HepG2 (cell line): ENCODE measurements around the gene TMOD2. TPM values are rescaled to one million over a fixed set of nuclear protein-coding genes. Genes with fewer than 3 reads are reported as not detected.

ENCODE experiments used
- ATAC-seq: fragments of 200-7000 bp; cut with Tn5 transposase; 3 replicates; pipeline ENCODE4 v1.9.1; 2020; ENCODE audit warnings: mild to moderate bottlenecking, moderate library complexity
- BruUV-seq: library from RNA; stranded (reverse); fragments of 400-500 nt; replicated peaks from 2 replicates; lab custom pipeline; 2021; lab: Mats Ljungman, UMichigan
- CTCF ChIA-PET: fragments of 300-600 bp; formaldehyde crosslinking; extraction: SDS; loops from one replicate; lab custom pipeline; 2021; ENCODE audit warnings: low total read pairs, inconsistent platforms, low intra/inter-chr PET ratio; lab: Yijun Ruan, JAX
- POLR2A ChIA-PET: fragments of 350-600 bp; sonication (Branson Sonifier 250); formaldehyde crosslinking; loops from one replicate; lab custom pipeline; 2020; ENCODE audit warnings: antibody characterized with exemption, inconsistent platforms; lab: Yijun Ruan, JAX
- DNase-seq: peaks from one replicate; pipeline ENCODE4 v3.0.0-alpha.2; 2015; ENCODE audit warnings: low spot score
- FAIRE-seq: peaks from 3 replicates; lab custom pipeline; 2011; peaks lifted over from hg19 to GRCh38; lab: Jason Lieb, UNC
- H2AFZ ChIP-seq: one replicate; pipeline ENCODE4 v1.6.1; 2011; ENCODE audit warnings: low read length, inconsistent platforms
- H3K27ac ChIP-seq: fragments of 300-600 bp; 3 replicates; pipeline ENCODE4 v1.8.0; 2011; ENCODE audit warnings: mixed run types, mild to moderate bottlenecking, mixed read lengths, low read length, inconsistent platforms; ENCODE audit not compliant: insufficient read depth; ENCODE audit errors: extremely low read length
- H3K27me3 ChIP-seq, 2 experiments: fragments of 200-600 bp in 1 of 2; 2 replicates in 1 of 2; 3 replicates in 1 of 2; pipeline versions ENCODE4 v1.6.0 to v1.8.0; 2011; ENCODE audit warnings: low read length in 2 of 2, mild to moderate bottlenecking in 2 of 2, moderate library complexity in 2 of 2, inconsistent platforms in 1 of 2; ENCODE audit not compliant: insufficient read depth in 2 of 2, control insufficient read depth in 1 of 2
- H3K36me3 ChIP-seq, 2 experiments: fragments of 200-600 bp in 1 of 2; replicated peaks in 1 of 2; 2 replicates in 1 of 2; 3 replicates in 1 of 2; pipeline versions ENCODE4 v1.5.1 to v1.8.0; 2011; ENCODE audit warnings: low read length in 2 of 2, inconsistent platforms in 1 of 2; ENCODE audit not compliant: insufficient read depth in 2 of 2, control insufficient read depth in 1 of 2
- H3K4me1 ChIP-seq: 2 replicates; pipeline ENCODE4 v1.5.1; 2012; ENCODE audit warnings: low read length, inconsistent platforms; ENCODE audit not compliant: insufficient read depth
- H3K4me2 ChIP-seq: 2 replicates; pipeline ENCODE4 v1.6.0; 2011; ENCODE audit warnings: low read depth, low read length, inconsistent platforms
- H3K4me3 ChIP-seq, 3 experiments: fragments of 200-600 bp in 1 of 3; sonication (generic), shearing (Covaris generic) in 1 of 3; replicated peaks in 1 of 3; 2 replicates each; pipeline ENCODE4 v1.5.1; 2011 to 2016; ENCODE audit warnings: low read length in 3 of 3, inconsistent platforms in 2 of 3, low read depth in 2 of 3, mild to moderate bottlenecking in 2 of 3, control low read depth in 1 of 3, mixed read lengths in 1 of 3; ENCODE audit not compliant: insufficient read depth in 1 of 3
- H3K79me2 ChIP-seq: one replicate; pipeline ENCODE4 v1.6.1; 2011; ENCODE audit warnings: low read length, inconsistent platforms; ENCODE audit not compliant: insufficient read depth
- H3K9ac ChIP-seq: 2 replicates; pipeline ENCODE4 v1.6.0; 2011; ENCODE audit warnings: mild to moderate bottlenecking, low read depth, low read length, inconsistent platforms; ENCODE audit not compliant: insufficient read depth
- H3K9me3 ChIP-seq: 2 replicates; pipeline ENCODE4 v1.5.1; 2012; ENCODE audit warnings: mild to moderate bottlenecking, low read length
- H4K20me1 ChIP-seq: 2 replicates; pipeline ENCODE4 v1.6.0; 2011; ENCODE audit warnings: inconsistent platforms, mild to moderate bottlenecking, low read length, moderate library complexity; ENCODE audit not compliant: insufficient read depth
- CENPX ChIP-seq: sonication (generic); formaldehyde crosslinking; IDR thresholded peaks from 2 replicates; pipeline ENCODE4 v1.9.0; 2021; ENCODE audit warnings: mild to moderate bottlenecking, missing genetic modification reagents, moderate library complexity
- DMTF1 ChIP-seq: sonication (generic); formaldehyde crosslinking; IDR thresholded peaks from 2 replicates; pipeline ENCODE4 v1.4.0; 2020; ENCODE audit warnings: mild to moderate bottlenecking, missing genetic modification reagents
- FUBP1 ChIP-seq: sonication (generic); formaldehyde crosslinking; IDR thresholded peaks from 2 replicates; pipeline ENCODE4 v1.5.1; 2020; ENCODE audit warnings: missing genetic modification reagents, mild to moderate bottlenecking, borderline replicate concordance
- GRHL1 ChIP-seq: sonication (generic); formaldehyde crosslinking; conservative IDR thresholded peaks from 2 replicates; pipeline ENCODE4 v1.8.0; 2022; ENCODE audit warnings: missing genetic modification reagents
- KMT2B ChIP-seq: IDR thresholded peaks from 2 replicates; pipeline ENCODE4 v1.6.1; 2016; ENCODE audit warnings: missing genetic modification reagents, missing compliant biosample characterization
- LCORL ChIP-seq, 2 experiments: fragments of 450-650 bp in 1 of 2; sonication (generic) in 1 of 2; formaldehyde crosslinking in 1 of 2; IDR thresholded peaks; 2 replicates each; pipeline versions ENCODE4 v1.5.0 to v1.6.1; 2017 to 2020; ENCODE audit warnings: antibody characterized with exemption in 1 of 2, missing genetic modification reagents in 1 of 2
- MATR3 ChIP-seq: sonication (generic); formaldehyde crosslinking; IDR thresholded peaks from 2 replicates; pipeline ENCODE4 v1.4.0; 2020; ENCODE audit warnings: missing genetic modification reagents
- ZBTB25 ChIP-seq: IDR thresholded peaks from 2 replicates; pipeline ENCODE4 v1.6.1; 2018; ENCODE audit warnings: missing genetic modification reagents
- ZBTB7A ChIP-seq: sonication (generic); formaldehyde crosslinking; IDR thresholded peaks from 2 replicates; pipeline ENCODE4 v1.8.0; 2022; ENCODE audit warnings: mild to moderate bottlenecking, missing genetic modification reagents
- ZKSCAN5 ChIP-seq: sonication (generic); formaldehyde crosslinking; IDR thresholded peaks from 2 replicates; pipeline ENCODE4 v1.5.1; 2020; ENCODE audit warnings: mild to moderate bottlenecking, missing genetic modification reagents
- ZMYM3 ChIP-seq: sonication (generic); formaldehyde crosslinking; IDR thresholded peaks from 2 replicates; pipeline ENCODE4 v1.5.1; 2020; ENCODE audit warnings: mild to moderate bottlenecking, missing genetic modification reagents
- ZNF678 ChIP-seq: sonication (generic); formaldehyde crosslinking; IDR thresholded peaks from 2 replicates; pipeline ENCODE4 v1.4.0; 2020; ENCODE audit warnings: mild to moderate bottlenecking, missing genetic modification reagents
- ZNF709 ChIP-seq: sonication (generic); formaldehyde crosslinking; IDR thresholded peaks from 2 replicates; pipeline ENCODE4 v1.5.0; 2020; ENCODE audit warnings: mild to moderate bottlenecking, missing genetic modification reagents
- ZNF879 ChIP-seq: sonication (generic); formaldehyde crosslinking; IDR thresholded peaks from 2 replicates; pipeline ENCODE4 v1.8.1; 2023; ENCODE audit warnings: missing genetic modification reagents
- WGBS: methylation state at CpG from one replicate; pipeline ENCODE4 v1.1.6; 2017; ENCODE audit warnings: low lambda C conversion rate; 5-methylcytosine and 5-hydroxymethylcytosine counted together
- in situ Hi-C: cut with HindIII; loops from 2 replicates; pipeline ENCODE4 v1.10.0; 2017; ENCODE audit warnings: low pct_unique_long_range_greater_than_20kb; ENCODE audit not compliant: extremely low pct_ligation_motif_present
- intact Hi-C: fragments of 100-400 bp; cut with micrococcal nuclease; formaldehyde crosslinking; loops from one replicate; pipeline ENCODE4 v1.10.0; 2022; ENCODE audit not compliant: unreplicated experiment
- polyA plus RNA-seq, 8 experiments: library from polyadenylated mRNA; depleted of rRNA in 3 of 8; stranded (reverse) in 7 of 8; unstranded in 1 of 8; fragments of >200 nt; fragmentation: Illumina TruSeq in 4 of 8; extraction: Trizol in 4 of 8; gene quantifications; 2 replicates each; pipeline versions ENCODE4 v1.2.1 to v1.2.3, GENCODE V29; 2011 to 2016; ENCODE audit warnings: low read depth in 4 of 8, missing spikeins in 1 of 8, mixed read lengths in 1 of 8; ENCODE audit not compliant: insufficient read depth in 1 of 8
- total RNA-seq, 5 experiments: library from RNA; depleted of rRNA; stranded (reverse); fragments of >200 nt; fragmentation: Illumina TruSeq; extraction: Trizol; gene quantifications; 2 replicates each; pipeline ENCODE4 v1.2.3, GENCODE V29; 2016; ENCODE audit warnings: low read depth in 1 of 5

TMOD2 gene
- total and polyA plus RNA-seq, 2 of the 13 experiments (the other 11 are each of a cell fraction or from before 2014, with no cell fraction given), result 0.01 to 0.02 TPM

DNA sequence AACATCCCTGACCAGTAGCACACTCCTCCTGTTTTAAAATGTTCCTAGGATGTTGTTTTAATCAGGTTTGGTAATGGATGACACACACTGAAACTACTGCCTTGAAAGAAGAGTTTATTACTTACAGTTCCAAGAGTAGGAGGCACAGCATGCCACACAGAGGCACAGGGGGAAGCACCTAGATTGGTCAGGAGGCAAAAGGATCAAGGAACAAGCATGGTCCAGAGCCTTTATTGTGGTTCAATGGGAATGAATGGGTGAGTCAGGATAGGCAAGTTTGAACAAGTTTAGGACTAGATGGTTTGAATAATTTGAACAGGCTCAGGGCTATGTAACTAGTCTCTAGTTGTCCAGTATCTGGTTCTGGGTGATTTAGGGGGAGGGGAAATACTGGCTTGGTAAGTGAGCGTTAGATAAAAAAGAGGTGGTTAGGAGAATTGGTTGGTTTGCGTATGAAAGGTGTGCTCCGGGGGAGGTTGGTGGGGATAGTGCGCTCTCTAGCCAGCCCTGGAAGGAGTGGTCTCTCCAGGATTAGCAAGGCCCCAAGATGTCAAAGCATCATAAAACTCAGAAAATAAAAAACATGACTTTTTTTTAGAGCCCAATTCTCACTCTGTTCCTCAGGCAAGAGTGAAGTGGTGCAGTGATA is 113.1 kb downstream of the TMOD2 start (continued):
- TF ChIP-seq DMTF1 (CRISPR knock-in tag), result no peak
- no peak for TF ChIP-seq ZMYM3 (CRISPR knock-in tag)
- TF ChIP-seq MATR3 (CRISPR knock-in tag), result no peak
- TF ChIP-seq CENPX, result no peak
- no peak for TF ChIP-seq ZNF709 (CRISPR knock-in tag)
- no peak for TF ChIP-seq ZKSCAN5 (CRISPR knock-in tag)
- TF ChIP-seq ZBTB7A, result no peak

DNA sequence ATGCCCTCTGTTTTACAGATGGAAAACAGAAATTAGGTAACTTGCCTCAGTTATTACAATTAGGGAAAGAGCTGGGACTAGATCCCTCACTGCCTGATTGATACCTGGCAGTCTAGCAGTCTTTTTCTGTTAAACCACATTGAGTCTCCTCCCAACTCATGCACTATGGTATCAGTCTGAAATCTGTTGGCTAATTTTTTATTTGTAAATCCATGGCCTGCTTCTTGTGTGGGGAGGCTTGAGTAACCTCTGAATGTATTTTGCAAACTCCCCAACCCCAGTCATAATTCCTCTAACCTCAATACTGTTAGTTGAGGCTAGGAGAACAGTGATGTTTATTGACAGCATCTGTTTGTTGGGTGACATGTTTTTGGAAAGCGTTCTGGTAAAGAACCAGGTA is 113.9 kb downstream of the TMOD2 start:
- DNase-seq (no peak), ATAC-seq (no peak), FAIRE-seq (no peak)
- no peak overlapping the region for H3K4me2 ChIP-seq
- TF ChIP-seq GRHL1 (CRISPR knock-in tag) (no peak), ZNF879 (CRISPR knock-in tag) (no peak), KMT2B (CRISPR knock-in tag) (no peak), ZBTB25 (CRISPR knock-in tag) (no peak), ZNF678 (no peak), FUBP1 (CRISPR knock-in tag) (no peak), LCORL (IDR thresholded peaks at IDR 0.05) (no peak), LCORL (CRISPR knock-in tag; IDR thresholded peaks at IDR 0.05) (no peak)
- H4K20me1 ChIP-seq, result no peaks in the 10 kb centered on the region
- in situ Hi-C loops (no loop called here), intact Hi-C loops (loop anchor here (5.0 kb wide), 1 partner anchor 33 kb away; no protein-coding TSS in a partner anchor)
- no TSS peak for BruUV-seq
- CTCF ChIA-PET, result no interaction called here
- no peak overlapping the region for H3K9ac ChIP-seq
- no peak overlapping the region for H2AFZ ChIP-seq
- H3K79me2 ChIP-seq, result peaks cover 5% of the 10 kb centered on the region
- POLR2A ChIA-PET, result interaction anchor here (1.0 kb wide), 1 partner anchor 30 kb away, joined by 3 read pairs; no protein-coding TSS in a partner anchor
- no peaks in the 10 kb centered on the region for H3K9me3 ChIP-seq
- peaks cover 25% of the 10 kb centered on the region for H3K4me1 ChIP-seq
- no peaks in the 10 kb centered on the region for H3K27me3 ChIP-seq
- peaks cover 12 to 30% of the 10 kb centered on the region in 2 experiments for H3K36me3 ChIP-seq
- 100% methylated on average over 1 of the region's 1 CpG for WGBS
- H3K27ac ChIP-seq, result no peak overlapping the region
- H3K4me3 ChIP-seq, result no peak overlapping the region
